SH-SY5Y (cell line): Measurements from ENCODE around the gene HLCS.

Source experiments
- GATA2 ChIP-seq: IDR thresholded peaks from 2 replicates; pipeline ENCODE4 v1.6.1; 2011; ENCODE audit warnings: mild to moderate bottlenecking, low read depth, low read length
- GATA3 ChIP-seq: IDR thresholded peaks from 2 replicates; pipeline ENCODE4 v1.6.1; 2011; ENCODE audit warnings: low read depth, mild to moderate bottlenecking, low read length, moderate library complexity

- TF ChIP-seq GATA3 = no peak
- no peak for TF ChIP-seq GATA2
Measured at GRCh38 chr21:36700971-36701755, 265.3 kb downstream of the HLCS start.
